ENCODE measurements around the gene RFX2. TPM values are rescaled to one million over a fixed set of nuclear protein-coding genes. Genes with fewer than 3 reads are reported as not detected.

Gene RFX2
- polyA plus RNA-seq, 2 of the 4 experiments (the other 2 are of a cell fraction), result 3.7 to 3.9 TPM

Other genes starting within 250 kb of the RFX2 start
- 0.04 TPM in 1 of 2 replicates, not detected in the other for gene FUT5, start 240.0 kb downstream of the RFX2 start, polyA plus RNA-seq (2011; rRNA removed)
- gene FUT5, start 240.0 kb downstream of the RFX2 start, polyA plus RNA-seq (2017; fragmentation: RNase III; extraction: RNeasy Plus Mini Kit Qiagen cat#74134 plus additional on column Dnase treatment), result not detected in 3 replicates
- gene NDUFA11, start 206.7 kb downstream of the RFX2 start, polyA plus RNA-seq (2011; rRNA removed), result 75.0 and 98.5 TPM in 2 replicates
- gene NDUFA11, start 206.7 kb downstream of the RFX2 start, polyA plus RNA-seq (2017; fragmentation: RNase III; extraction: RNeasy Plus Mini Kit Qiagen cat#74134 plus additional on column Dnase treatment), result 170 to 173 TPM (median 171 TPM) in 3 replicates
- gene VMAC, start 205.6 kb downstream of the RFX2 start, polyA plus RNA-seq (2011; rRNA removed), result 1.1 and 1.5 TPM in 2 replicates
- 0.79 to 1.6 TPM (median 1.4 TPM) in 3 replicates for gene VMAC, start 205.6 kb downstream of the RFX2 start, polyA plus RNA-seq (2017; fragmentation: RNase III; extraction: RNeasy Plus Mini Kit Qiagen cat#74134 plus additional on column Dnase treatment)
- gene CAPS, start 196.2 kb downstream of the RFX2 start, polyA plus RNA-seq (2011; rRNA removed), result 1.2 and 1.4 TPM in 2 replicates
- 1.5 to 2.0 TPM (median 1.7 TPM) in 3 replicates for gene CAPS, start 196.2 kb downstream of the RFX2 start, polyA plus RNA-seq (2017; fragmentation: RNase III; extraction: RNeasy Plus Mini Kit Qiagen cat#74134 plus additional on column Dnase treatment)
- gene RANBP3, start 132.4 kb downstream of the RFX2 start, polyA plus RNA-seq (2011; rRNA removed), result 39.2 and 43.3 TPM in 2 replicates
- gene RANBP3, start 132.4 kb downstream of the RFX2 start, polyA plus RNA-seq (2017; fragmentation: RNase III; extraction: RNeasy Plus Mini Kit Qiagen cat#74134 plus additional on column Dnase treatment), result 48.0 to 54.7 TPM (median 53.5 TPM) in 3 replicates
- gene ACSBG2, start 25.2 kb upstream of the RFX2 start, polyA plus RNA-seq (2011; rRNA removed), result not detected in 2 replicates
- not detected in 3 replicates for gene ACSBG2, start 25.2 kb upstream of the RFX2 start, polyA plus RNA-seq (2017; fragmentation: RNase III; extraction: RNeasy Plus Mini Kit Qiagen cat#74134 plus additional on column Dnase treatment)
- 6.3 and 7.4 TPM in 2 replicates for gene MLLT1, start 169.5 kb upstream of the RFX2 start, polyA plus RNA-seq (2011; rRNA removed)
- gene MLLT1, start 169.5 kb upstream of the RFX2 start, polyA plus RNA-seq (2017; fragmentation: RNase III; extraction: RNeasy Plus Mini Kit Qiagen cat#74134 plus additional on column Dnase treatment), result 14.6 to 18.6 TPM (median 17.5 TPM) in 3 replicates
- gene ACER1, start 223.1 kb upstream of the RFX2 start, polyA plus RNA-seq (2011; rRNA removed), result not detected in 2 replicates
- gene ACER1, start 223.1 kb upstream of the RFX2 start, polyA plus RNA-seq (2017; fragmentation: RNase III; extraction: RNeasy Plus Mini Kit Qiagen cat#74134 plus additional on column Dnase treatment), result not detected in 3 replicates